NK-92 (cell line): ENCODE data around the gene GNL1.

Experiments used
- DNase-seq: peaks from one replicate; lab custom pipeline; 2025; ENCODE audit not compliant: unreplicated experiment; lab: John Stamatoyannopoulos, UW

GNL1 gene

GRCh38 chr6:30570263-30570662, 14.0 kb upstream of the GNL1 start:
- DNase-seq: no peak

- no peak for DNase-seq
Observed at GRCh38 chr6:30568245-30568644, 12.0 kb upstream of the GNL1 start.

- DNase-seq: no peak
Observed at GRCh38 chr6:30565772-30566171, 9.5 kb upstream of the GNL1 start.

- no peak for DNase-seq
Observed at GRCh38 chr6:30564114-30564513, 7.8 kb upstream of the GNL1 start.

GRCh38 chr6:30562470-30563425, 6.5 kb upstream of the GNL1 start:
- no peak for DNase-seq

- DNase-seq: no peak
Observed at GRCh38 chr6:30560930-30561329, 4.6 kb upstream of the GNL1 start.

GRCh38 chr6:30557683-30557981, 1.3 kb upstream of the GNL1 start:
- DNase-seq: no peak

GRCh38 chr6:30556906-30557682, 805 bp upstream of the GNL1 start, which contains the start of gene PRR3:
Gene PRR3, plus strand, starts transcription at chr6:30557295. Its CDS starts 50 bp downstream, at chr6:30557345.
- no peak for DNase-seq

GRCh38 chr6:30555816-30556065, 548 bp downstream of the GNL1 start:
- no peak for DNase-seq

GRCh38 chr6:30554962-30555815, 1.1 kb downstream of the GNL1 start:
- no peak for DNase-seq

GRCh38 chr6:30554404-30554803, 1.9 kb downstream of the GNL1 start:
- no peak for DNase-seq

- no peak for DNase-seq
Observed at GRCh38 chr6:30548375-30548774, 7.9 kb downstream of the GNL1 start.

GRCh38 chr6:30547454-30547853, 8.8 kb downstream of the GNL1 start:
- DNase-seq: no peak

GRCh38 chr6:30544666-30545272, 11.5 kb downstream of the GNL1 start:
- no peak for DNase-seq

GRCh38 chr6:30543821-30544220, 12.5 kb downstream of the GNL1 start:
- no peak for DNase-seq

- no peak for DNase-seq
Observed at GRCh38 chr6:30542915-30543314, 13.4 kb downstream of the GNL1 start.

GRCh38 chr6:30542404-30542725, 13.9 kb downstream of the GNL1 start:
- DNase-seq: no peak

- DNase-seq: peak; percentile 56
Observed at GRCh38 chr6:30541515-30542403, 14.5 kb downstream of the GNL1 start.

- DNase-seq: no peak
Observed at GRCh38 chr6:30537931-30538330, 18.4 kb downstream of the GNL1 start.
